Coronary artery (tissue), 2 donors: ENCODE measurements around the gene KPTN.
"Not testable (repeated sequence)": the region's sequence is repeated elsewhere in the genome, so short reads cannot be mapped to it uniquely, and the experiment has no call there.

ENCODE experiments used
- DNase-seq: peaks from one replicate; pipeline ENCODE4 v3.0.0-alpha.2; 2017; ENCODE audit warnings: low spot score
- H3K27ac ChIP-seq, 2 donors: fragments of 200-600 bp; sonication (generic); one replicate each; pipeline ENCODE4 v1.5.1; 2016 to 2019
- H3K4me3 ChIP-seq: fragments of 200-600 bp; sonication (generic); 2 replicates; pipeline ENCODE4 v1.5.1; 2016; ENCODE audit warnings: mild to moderate bottlenecking, moderate library complexity
- CTCF ChIP-seq: fragments of 200-600 bp; sonication (generic); IDR thresholded peaks from one replicate; pipeline ENCODE4 v1.5.1; 2019; ENCODE audit warnings: antibody characterized with exemption

The KPTN gene

DNA sequence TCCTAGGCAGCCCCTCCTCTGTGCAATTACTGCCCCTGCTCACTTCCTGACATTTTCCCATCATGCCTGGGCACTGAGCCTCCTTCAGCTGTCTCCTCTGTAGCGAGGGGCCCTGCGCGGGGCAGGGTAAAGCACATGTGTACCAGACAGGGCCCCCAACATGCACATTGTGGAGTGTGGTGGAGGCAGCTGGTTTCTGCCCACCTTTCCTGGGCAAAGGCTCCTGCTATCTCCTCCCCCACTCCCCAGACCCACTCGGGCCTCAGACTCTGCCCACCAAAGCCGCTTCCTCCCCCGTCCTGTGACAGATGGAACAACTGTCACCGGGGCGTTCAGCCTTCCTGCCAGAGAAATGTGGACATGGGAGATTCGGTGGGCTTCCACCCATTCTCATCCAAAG is 2.9 kb upstream of the KPTN start:
- DNase-seq: no peak
- Histone ChIP-seq H3K4me3 (no peak overlapping the region), H3K27ac (no peak overlapping the region)
- no peak for TF ChIP-seq CTCF

DNA sequence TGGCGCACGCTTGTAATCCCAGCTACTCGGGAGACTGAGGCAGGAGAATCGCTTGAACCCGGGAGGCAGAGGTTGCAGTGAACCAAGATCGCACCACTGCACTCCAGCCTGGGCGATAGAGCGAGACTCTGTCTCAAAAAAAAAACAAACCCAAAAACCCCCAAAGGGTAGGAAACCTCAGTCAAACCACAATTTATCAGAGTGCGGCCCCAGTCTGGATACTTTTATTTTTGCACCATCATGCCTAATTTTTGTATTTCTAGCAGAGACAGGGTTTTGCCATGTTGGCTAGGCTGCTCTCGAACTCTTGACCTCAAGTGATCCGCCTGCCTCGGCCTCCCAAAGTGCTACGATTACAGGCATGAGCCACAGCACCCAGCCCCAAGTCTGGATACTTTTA is 2.2 kb upstream of the KPTN start:
- H3K4me3 ChIP-seq, DNase-seq, H3K27ac ChIP-seq: not testable (repeated sequence)

GRCh38 chr19:47485210-47485609 is 1.2 kb upstream of the KPTN start:
- DNase-seq: no peak
- TF ChIP-seq CTCF: no peak
- Histone ChIP-seq H3K4me3 (no peak overlapping the region), H3K27ac (no peak overlapping the region)

- TF ChIP-seq CTCF: no peak
- Histone ChIP-seq H3K27ac (no peak overlapping the region), H3K4me3 (peak overlapping the region; percentile 87)
- DNase-seq: peak; percentile 75
These were observed 819 bp downstream of the KPTN start for GRCh38 chr19:47483200-47483599.

GRCh38 chr19:47481460-47482052 is 2.5 kb downstream of the KPTN start:
- DNase-seq: no peak
- Histone ChIP-seq H3K27ac (no peak overlapping the region), H3K4me3 (no peak overlapping the region)
- no peak for TF ChIP-seq CTCF

- no peak for TF ChIP-seq CTCF
- no peak overlapping the region for H3K27ac ChIP-seq
- H3K4me3 ChIP-seq: no peak overlapping the region
- no peak for DNase-seq
These were observed 3.4 kb downstream of the KPTN start for GRCh38 chr19:47480658-47481057.

- no peak for DNase-seq
- peak overlapping the region; percentile 46 for H3K4me3 ChIP-seq
- no peak for TF ChIP-seq CTCF
- no peak overlapping the region for H3K27ac ChIP-seq
These were observed 4.1 kb downstream of the KPTN start for GRCh38 chr19:47479701-47480503.
